Endothelial cell of umbilical vein (primary cell): ENCODE data around the gene RPS27. TPM values are rescaled to one million over a fixed set of nuclear protein-coding genes. Genes with fewer than 3 reads are reported as not detected.

Source experiments
- BruUV-seq: library from RNA; stranded (reverse); fragments of 400-500 nt; replicated peaks from 2 replicates; lab custom pipeline; 2021; lab: Mats Ljungman, UMichigan
- CTCF ChIA-PET: fragments of 300-600, 350-600 bp; sonication (Branson Sonifier 250); formaldehyde crosslinking; loops from one replicate; lab custom pipeline; 2021; ENCODE audit warnings: antibody characterized with exemption, inconsistent platforms; lab: Charles Lee
- POLR2A ChIA-PET: fragments of 300-600, 350-600 bp; sonication (Branson Sonifier 250); formaldehyde crosslinking; loops from one replicate; lab custom pipeline; 2021; ENCODE audit warnings: antibody characterized with exemption, inconsistent platforms; lab: Charles Lee
- DNase-seq: peaks from one replicate; pipeline ENCODE4 v3.0.0-alpha.2; 2011; ENCODE audit warnings: low read depth, low spot score
- FAIRE-seq: peaks from 2 replicates; lab custom pipeline; 2011; peaks lifted over from hg19 to GRCh38; lab: Jason Lieb, UNC
- H2AFZ ChIP-seq: 2 replicates; pipeline ENCODE4 v1.6.0; 2012; ENCODE audit warnings: low read depth, low read length, control low read depth, inconsistent platforms
- H3K27ac ChIP-seq: 2 replicates; pipeline ENCODE4 v1.5.1; 2011; ENCODE audit warnings: low read depth, mild to moderate bottlenecking, control low read depth, low read length, moderate library complexity; ENCODE audit not compliant: insufficient read depth
- H3K27me3 ChIP-seq, 2 experiments: 2 replicates each; pipeline versions ENCODE4 v1.6.0 to v1.6.1; 2011; ENCODE audit warnings: low read length in 2 of 2, mixed read lengths in 1 of 2; ENCODE audit not compliant: control insufficient read depth in 2 of 2, insufficient read depth in 2 of 2
- H3K36me3 ChIP-seq, 2 experiments: 2 replicates in 1 of 2; 3 replicates in 1 of 2; pipeline ENCODE4 v1.5.1; 2011; ENCODE audit warnings: low read length in 2 of 2, mild to moderate bottlenecking in 1 of 2, moderate library complexity in 1 of 2; ENCODE audit not compliant: control insufficient read depth in 2 of 2, insufficient read depth in 2 of 2; ENCODE audit errors: extremely low read depth in 1 of 2
- H3K4me1 ChIP-seq: 3 replicates; pipeline ENCODE4 v1.5.1; 2011; ENCODE audit warnings: mild to moderate bottlenecking, low read length; ENCODE audit not compliant: control insufficient read depth, insufficient read depth; ENCODE audit errors: extremely low read depth
- H3K4me2 ChIP-seq: 2 replicates; pipeline ENCODE4 v1.6.1; 2011; ENCODE audit warnings: low read length, control low read depth, mixed read lengths; ENCODE audit not compliant: insufficient read depth
- H3K4me3 ChIP-seq, 3 experiments: fragments of 200-600 bp in 1 of 3; sonication (generic), shearing (Covaris generic) in 1 of 3; replicated peaks in 1 of 3; 2 replicates each; pipeline ENCODE4 v1.5.1; 2011 to 2016; ENCODE audit warnings: control low read depth in 3 of 3, low read length in 3 of 3, mild to moderate bottlenecking in 2 of 3, inconsistent platforms in 1 of 3, low read depth in 1 of 3, moderate library complexity in 1 of 3; ENCODE audit not compliant: insufficient read depth in 1 of 3
- H3K79me2 ChIP-seq: 2 replicates; pipeline ENCODE4 v1.6.0; 2012; ENCODE audit warnings: low read length, inconsistent platforms; ENCODE audit not compliant: control insufficient read depth, insufficient read depth
- H3K9ac ChIP-seq: replicated peaks from 2 replicates; pipeline ENCODE3; 2011; ENCODE audit warnings: low read length, control low read depth; ENCODE audit not compliant: insufficient read depth; ENCODE audit errors: extremely low read depth
- H3K9me1 ChIP-seq: replicated peaks from 3 replicates; pipeline ENCODE4 v1.6.0; 2011; ENCODE audit warnings: mild to moderate bottlenecking, low read length; ENCODE audit not compliant: control insufficient read depth, insufficient read depth; ENCODE audit errors: extremely low read depth
- H3K9me3 ChIP-seq: replicated peaks from 2 replicates; pipeline ENCODE4 v1.5.1; 2012; ENCODE audit warnings: low read length, inconsistent platforms; ENCODE audit not compliant: control insufficient read depth, insufficient read depth
- H4K20me1 ChIP-seq: replicated peaks from 2 replicates; pipeline ENCODE3; 2011; ENCODE audit warnings: mild to moderate bottlenecking, low read length; ENCODE audit not compliant: control insufficient read depth, insufficient read depth; ENCODE audit errors: extremely low read depth
- EZH2 ChIP-seq: IDR thresholded peaks from 2 replicates; pipeline ENCODE4 v1.6.1; 2012; ENCODE audit warnings: borderline replicate concordance, low read depth, mild to moderate bottlenecking, moderate library complexity, low read length, inconsistent platforms; ENCODE audit not compliant: severe bottlenecking
- FOS ChIP-seq: IDR thresholded peaks from 2 replicates; pipeline ENCODE4 v1.6.1; 2011; ENCODE audit warnings: mild to moderate bottlenecking, low read length, moderate library complexity, borderline replicate concordance; ENCODE audit not compliant: insufficient read depth
- GATA2 ChIP-seq: IDR thresholded peaks from 2 replicates; pipeline ENCODE4 v1.7.0; 2011; ENCODE audit warnings: low read depth, mild to moderate bottlenecking, moderate library complexity, mixed read lengths, low read length; ENCODE audit not compliant: insufficient read length, insufficient read depth
- JUN ChIP-seq: IDR thresholded peaks from 2 replicates; pipeline ENCODE4 v1.6.1; 2011; ENCODE audit warnings: borderline replicate concordance, low read depth; ENCODE audit not compliant: insufficient read length, insufficient read depth
- MYC ChIP-seq: IDR thresholded peaks from one replicate; pipeline ENCODE4 v1.6.1; 2011; ENCODE audit warnings: mild to moderate bottlenecking, low read depth, low read length
- POLR2A ChIP-seq: IDR thresholded peaks from 2 replicates; pipeline ENCODE4 v1.6.1; 2012; ENCODE audit warnings: low read depth, mild to moderate bottlenecking, control low read depth, low read length
- POLR2AphosphoS5 ChIP-seq: IDR thresholded peaks from 2 replicates; pipeline ENCODE4 v1.6.1; 2012; ENCODE audit warnings: low read depth, mild to moderate bottlenecking, control low read depth, low read length, moderate library complexity; ENCODE audit not compliant: insufficient read depth
- dilution Hi-C: fragments of 300-500 bp; cut with MboI; formaldehyde crosslinking; loops from one replicate; pipeline ENCODE4 v1.15.0; 2019; ENCODE audit warnings: low sequenced_read_pairs; ENCODE audit not compliant: extremely low pct_ligation_motif_present
- intact Hi-C: fragments of 100-400 bp; cut with micrococcal nuclease; formaldehyde crosslinking; loops from one replicate; pipeline ENCODE4 v1.10.0; 2022
- polyA plus RNA-seq, 4 experiments: library from polyadenylated mRNA; depleted of rRNA in 3 of 4; stranded (reverse) in 3 of 4; unstranded in 1 of 4; fragments of >200 nt; gene quantifications; 2 replicates each; pipeline versions ENCODE4 v1.2.1 to v1.2.3, GENCODE V29; 2011 to 2012; ENCODE audit warnings: missing spikeins in 1 of 4
- total RNA-seq: library from RNA; stranded (reverse); gene quantifications from 2 replicates; pipeline ENCODE4 v1.2.3, GENCODE V29; 2021
- TF ChIP-seq, protein P1 (sequence below), 2 donors: IDR thresholded peaks; 1 replicate in 1 of 2; 2 replicates in 1 of 2; pipeline ENCODE4 v1.5.1; 2011; ENCODE audit warnings: low read length in 2 of 2, mild to moderate bottlenecking in 2 of 2, moderate library complexity in 2 of 2, control low read depth in 1 of 2, inconsistent platforms in 1 of 2, low read depth in 1 of 2; ENCODE audit not compliant: insufficient read depth in 1 of 2; ENCODE audit errors: extremely low read depth in 1 of 2
- TF ChIP-seq, protein P2 (sequence below): IDR thresholded peaks from 2 replicates; pipeline ENCODE4 v1.6.1; 2011; ENCODE audit not compliant: insufficient read depth, insufficient read length

Gene RPS27
- total and polyA plus RNA-seq, 2 donors (not counting 3 experiments of a cell fraction or from before 2014, with no cell fraction given), result 1,120 to 1,521 TPM

DNA sequence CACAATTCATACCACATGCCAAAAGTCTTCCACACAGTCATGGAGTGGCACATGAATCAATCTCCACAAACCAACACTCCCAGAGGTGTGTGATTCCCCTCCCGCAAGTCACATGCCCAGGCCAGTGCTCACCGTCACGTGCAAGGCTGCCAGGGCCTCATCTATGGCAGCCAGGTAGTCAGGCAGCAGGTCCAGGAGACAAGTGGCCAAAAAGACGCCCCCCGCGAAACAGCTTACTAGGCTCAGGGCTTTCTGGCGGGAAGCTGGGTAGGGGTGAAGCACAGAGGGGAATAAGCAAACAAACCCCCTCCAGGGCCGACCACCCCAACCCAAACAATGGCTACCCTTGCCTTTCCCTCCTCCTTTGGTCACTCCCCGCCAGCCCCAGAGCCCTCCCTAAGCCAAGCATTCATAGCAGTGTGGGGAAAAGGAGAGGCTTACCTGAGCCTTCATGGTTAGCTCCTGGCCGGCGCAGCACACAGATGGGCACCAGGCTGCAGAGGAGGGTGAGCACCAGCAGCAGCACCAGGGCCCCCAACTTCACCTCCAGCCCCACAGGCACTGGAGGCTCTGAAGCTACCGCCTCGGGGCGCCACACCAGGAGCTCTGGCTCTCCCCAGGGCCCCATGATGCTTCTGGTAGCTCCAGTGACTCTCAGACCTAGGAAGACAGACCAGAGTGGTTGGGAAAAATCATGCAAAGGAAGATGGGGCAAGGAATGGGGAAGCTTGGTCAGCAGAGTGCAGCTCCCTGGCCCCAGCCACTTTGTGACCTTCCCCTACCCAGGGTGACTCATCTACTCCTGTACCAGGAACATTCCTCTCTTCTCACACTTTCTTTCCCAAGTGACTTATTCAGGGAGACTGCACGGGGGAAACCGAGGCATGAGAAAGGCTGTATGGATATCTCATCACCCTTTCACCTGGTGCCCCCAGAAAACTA lies 28.2 kb upstream of the RPS27 start:
- dilution Hi-C loops (no loop called here), intact Hi-C loops (loop anchor here (1.0 to 5.0 kb wide), 6 partner anchors 14 to 80 kb away; partner anchors contain the start of genes DENND4B, JTB, RAB13 and RPS27)
- ChIA-PET CTCF (interaction anchor here (1.1 to 3.0 kb wide), 7 partner anchors 15 to 182 kb away, joined by 3 to 21 read pairs (median 6); partner anchors contain the start of genes DENND4B, GATAD2B, JTB and RAB13), POLR2A (interaction anchor here (1.0 to 1.5 kb wide), 3 partner anchors 9 to 16 kb away, joined by 3 to 5 read pairs (median 4); partner anchors contain the start of genes DENND4B and JTB)
- H4K20me1 ChIP-seq, result no peaks in the 10 kb centered on the region
- peaks cover 44% of the 10 kb centered on the region for H3K4me1 ChIP-seq
- no peaks in the 10 kb centered on the region for H3K9me3 ChIP-seq
- peak overlapping the region; percentile 64 for H3K27ac ChIP-seq
- peaks cover 17% of the 10 kb centered on the region for H3K79me2 ChIP-seq
- DNase-seq, result peak; percentile 48
- H2AFZ ChIP-seq, result no peak overlapping the region
- no peaks in the 10 kb centered on the region for H3K27me3 ChIP-seq
- peak; percentile 37 for TF ChIP-seq JUN
- TF ChIP-seq MYC, result no peak
- peak; percentile 48 for TF ChIP-seq FOS
- TF ChIP-seq POLR2A, result no peak
- TF ChIP-seq GATA2, result no peak
- TF ChIP-seq EZH2, result no peak
- TF ChIP-seq, protein P1, sequence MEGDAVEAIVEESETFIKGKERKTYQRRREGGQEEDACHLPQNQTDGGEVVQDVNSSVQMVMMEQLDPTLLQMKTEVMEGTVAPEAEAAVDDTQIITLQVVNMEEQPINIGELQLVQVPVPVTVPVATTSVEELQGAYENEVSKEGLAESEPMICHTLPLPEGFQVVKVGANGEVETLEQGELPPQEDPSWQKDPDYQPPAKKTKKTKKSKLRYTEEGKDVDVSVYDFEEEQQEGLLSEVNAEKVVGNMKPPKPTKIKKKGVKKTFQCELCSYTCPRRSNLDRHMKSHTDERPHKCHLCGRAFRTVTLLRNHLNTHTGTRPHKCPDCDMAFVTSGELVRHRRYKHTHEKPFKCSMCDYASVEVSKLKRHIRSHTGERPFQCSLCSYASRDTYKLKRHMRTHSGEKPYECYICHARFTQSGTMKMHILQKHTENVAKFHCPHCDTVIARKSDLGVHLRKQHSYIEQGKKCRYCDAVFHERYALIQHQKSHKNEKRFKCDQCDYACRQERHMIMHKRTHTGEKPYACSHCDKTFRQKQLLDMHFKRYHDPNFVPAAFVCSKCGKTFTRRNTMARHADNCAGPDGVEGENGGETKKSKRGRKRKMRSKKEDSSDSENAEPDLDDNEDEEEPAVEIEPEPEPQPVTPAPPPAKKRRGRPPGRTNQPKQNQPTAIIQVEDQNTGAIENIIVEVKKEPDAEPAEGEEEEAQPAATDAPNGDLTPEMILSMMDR (IDR thresholded peaks at IDR 0.05; ENCODE audit: extremely low read depth in 1 of 2, insufficient read depth in 1 of 2, low read depth in 1 of 2, low read length in 2 of 2), result no peak
- TF ChIP-seq POLR2AphosphoS5, result no peak
- TF ChIP-seq, protein P2, sequence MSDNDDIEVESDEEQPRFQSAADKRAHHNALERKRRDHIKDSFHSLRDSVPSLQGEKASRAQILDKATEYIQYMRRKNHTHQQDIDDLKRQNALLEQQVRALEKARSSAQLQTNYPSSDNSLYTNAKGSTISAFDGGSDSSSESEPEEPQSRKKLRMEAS, result no peak
- peak overlapping the region; percentile 27 to 73 (median 55) for H3K4me3 ChIP-seq
- H3K9me1 ChIP-seq, result no peaks in the 10 kb centered on the region
- H3K4me2 ChIP-seq, result peak overlapping the region; percentile 72
- peak; percentile 86 for FAIRE-seq
- H3K36me3 ChIP-seq, result peaks cover 0 to 8% of the 10 kb centered on the region in 2 experiments
- no TSS peak for BruUV-seq
- H3K9ac ChIP-seq, result peak overlapping the region; percentile 80
